ENCODE results near the gene CHMP4A. TPM values are rescaled to one million over a fixed set of nuclear protein-coding genes. Genes with fewer than 3 reads are reported as not detected.

The CHMP4A gene
- total and polyA plus RNA-seq, 2 of the 13 experiments (the other 11 are each of a cell fraction or from before 2014, with no cell fraction given), result 83.6 to 113 TPM

DNA sequence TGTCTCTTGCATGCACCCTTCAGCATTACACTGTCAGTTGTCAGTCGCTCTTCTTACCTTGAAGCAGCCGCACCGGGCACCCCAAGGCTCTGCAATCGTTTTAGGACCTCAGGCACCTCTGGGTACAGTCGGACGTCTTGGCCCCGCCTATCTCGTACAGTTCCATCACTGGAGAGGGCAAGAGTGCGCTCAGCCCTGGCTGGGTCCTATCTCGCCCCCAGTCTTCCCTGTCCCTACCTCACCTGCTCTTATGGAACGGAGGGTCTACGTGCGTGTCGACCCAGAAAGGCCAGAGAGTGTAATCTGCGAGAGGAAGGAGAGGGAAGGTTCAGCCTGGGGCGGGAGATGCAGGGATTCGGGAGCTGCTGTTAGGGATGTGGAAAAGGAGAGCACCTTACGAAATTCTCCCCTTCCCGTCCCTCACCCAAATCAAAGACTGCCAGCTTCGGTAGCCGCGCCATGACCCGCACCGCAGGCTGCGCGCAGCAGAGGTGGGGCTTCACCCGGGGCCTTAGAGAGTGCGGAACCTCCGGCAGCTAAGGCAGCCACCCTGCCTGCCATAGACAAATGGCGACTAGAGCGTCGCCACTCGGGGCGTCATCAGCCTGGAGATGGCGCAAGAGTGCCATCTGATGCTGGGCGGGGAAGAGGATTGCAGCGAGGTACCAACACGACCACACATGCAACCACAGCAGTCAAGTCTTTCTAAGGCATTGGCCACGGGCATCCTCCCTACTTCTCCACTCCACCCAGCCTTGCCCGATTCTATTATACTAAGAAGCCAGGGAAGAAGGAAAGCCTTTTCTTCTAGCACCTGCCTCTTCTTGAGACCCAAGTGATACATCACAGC lies 2.4 kb upstream of the CHMP4A start, which contains the start of gene MDP1 (continued):
- TF ChIP-seq HNF1A (IDR thresholded peaks at IDR 0.05; ENCODE audit: low read depth) (peak; percentile 68), HNF1A (CRISPR knock-in tag; IDR thresholded peaks at IDR 0.05; ENCODE audit: borderline replicate concordance) (peak; percentile 89), CBX5 (CRISPR knock-in tag; IDR thresholded peaks at IDR 0.05; ENCODE audit: borderline replicate concordance) (peak; percentile 98; the same call in 1 of the 2 replicates), PITX1 (CRISPR knock-in tag; IDR thresholded peaks at IDR 0.05) (peak; percentile 97), ZNF691 (CRISPR knock-in tag; IDR thresholded peaks at IDR 0.05; ENCODE audit: borderline replicate concordance, low read depth) (peak; percentile 99), ZNF160 (CRISPR knock-in tag; IDR thresholded peaks at IDR 0.05) (peak; percentile 97; the same call in 1 of the 2 replicates), ZSCAN21 (CRISPR knock-in tag; IDR thresholded peaks at IDR 0.05; ENCODE audit: borderline replicate concordance) (peak; percentile 97), YEATS2 (CRISPR knock-in tag; IDR thresholded peaks at IDR 0.05; ENCODE audit: borderline replicate concordance) (peak; percentile 98), ZNF335 (CRISPR knock-in tag; IDR thresholded peaks at IDR 0.05) (peak; percentile 99), NCOA2 (CRISPR knock-in tag; IDR thresholded peaks at IDR 0.05) (peak; percentile 76; the same call in 1 of the 2 replicates), ZNF431 (CRISPR knock-in tag; IDR thresholded peaks at IDR 0.05; ENCODE audit: borderline replicate concordance, low read depth) (no peak), RFXANK (CRISPR knock-in tag; IDR thresholded peaks at IDR 0.05) (peak; percentile 87), THYN1 (CRISPR knock-in tag; IDR thresholded peaks at IDR 0.05; ENCODE audit: borderline replicate concordance, low read depth) (peak; percentile 96; the same call in 1 of the 2 replicates), ZNF839 (CRISPR knock-in tag; IDR thresholded peaks at IDR 0.05; ENCODE audit: borderline replicate concordance) (peak; percentile 98; the same call in 1 of the 2 replicates), ZNF576 (CRISPR knock-in tag; IDR thresholded peaks at IDR 0.05) (peak; percentile 95), ZNF616 (CRISPR knock-in tag; IDR thresholded peaks at IDR 0.05; ENCODE audit: low read depth) (peak; percentile 95), STAG1 (CRISPR knock-in tag; IDR thresholded peaks at IDR 0.05) (peak; percentile 94), LCORL (IDR thresholded peaks at IDR 0.05) (no peak), LCORL (CRISPR knock-in tag; IDR thresholded peaks at IDR 0.05) (peak; percentile 94), HIVEP1 (CRISPR knock-in tag; IDR thresholded peaks at IDR 0.05) (peak; percentile 94)
- TF ChIP-seq, protein P1, sequence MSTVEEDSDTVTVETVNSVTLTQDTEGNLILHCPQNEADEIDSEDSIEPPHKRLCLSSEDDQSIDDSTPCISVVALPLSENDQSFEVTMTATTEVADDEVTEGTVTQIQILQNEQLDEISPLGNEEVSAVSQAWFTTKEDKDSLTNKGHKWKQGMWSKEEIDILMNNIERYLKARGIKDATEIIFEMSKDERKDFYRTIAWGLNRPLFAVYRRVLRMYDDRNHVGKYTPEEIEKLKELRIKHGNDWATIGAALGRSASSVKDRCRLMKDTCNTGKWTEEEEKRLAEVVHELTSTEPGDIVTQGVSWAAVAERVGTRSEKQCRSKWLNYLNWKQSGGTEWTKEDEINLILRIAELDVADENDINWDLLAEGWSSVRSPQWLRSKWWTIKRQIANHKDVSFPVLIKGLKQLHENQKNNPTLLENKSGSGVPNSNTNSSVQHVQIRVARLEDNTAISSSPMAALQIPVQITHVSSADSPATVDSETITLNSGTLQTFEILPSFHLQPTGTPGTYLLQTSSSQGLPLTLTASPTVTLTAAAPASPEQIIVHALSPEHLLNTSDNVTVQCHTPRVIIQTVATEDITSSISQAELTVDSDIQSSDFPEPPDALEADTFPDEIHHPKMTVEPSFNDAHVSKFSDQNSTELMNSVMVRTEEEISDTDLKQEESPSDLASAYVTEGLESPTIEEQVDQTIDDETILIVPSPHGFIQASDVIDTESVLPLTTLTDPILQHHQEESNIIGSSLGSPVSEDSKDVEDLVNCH (CRISPR knock-in tag; IDR thresholded peaks at IDR 0.05), result peak; percentile 55; the same call in 1 of the 2 replicates

Measured in HepG2 (cell line).